ENCODE measurements around the gene MED16.
"Not testable (repeated sequence)": the region's sequence is repeated elsewhere in the genome, so short reads cannot be mapped to it uniquely, and the experiment has no call there.

The MED16 gene

DNA sequence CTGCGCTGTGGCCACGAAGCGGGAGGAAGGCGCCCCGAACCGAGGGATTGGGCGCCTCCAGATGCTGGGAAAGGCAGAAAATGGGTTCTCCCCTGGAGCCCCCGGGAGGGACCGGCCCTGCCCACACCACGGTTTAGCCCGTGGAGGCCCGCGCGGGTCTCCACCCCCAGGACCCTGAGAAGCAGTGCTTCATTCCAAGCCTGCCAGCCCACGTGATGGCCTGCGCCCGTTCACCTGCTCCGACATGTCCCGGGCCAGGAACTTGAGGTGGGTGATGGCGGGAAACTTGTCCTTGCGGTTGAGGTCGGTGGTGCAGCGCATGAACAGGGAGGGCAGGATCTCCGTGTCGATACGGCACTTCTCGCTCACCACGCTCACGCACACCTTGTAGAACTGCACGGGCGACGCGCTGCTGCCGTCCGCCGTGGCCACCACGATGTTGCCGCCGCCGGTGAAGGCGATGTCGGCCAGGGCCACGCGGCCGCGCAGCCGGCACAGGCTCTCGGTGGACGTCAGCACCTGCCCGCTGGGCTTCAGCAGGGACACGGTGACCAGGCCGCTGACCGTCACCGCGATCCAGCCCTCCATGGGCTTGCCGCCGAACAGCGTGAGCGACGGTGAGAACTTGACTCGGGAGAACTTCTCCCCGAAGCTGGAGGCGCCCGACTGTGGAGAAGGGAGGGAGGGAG is 7.3 kb downstream of the MED16 start:
- no peak for DNase-seq

DNA sequence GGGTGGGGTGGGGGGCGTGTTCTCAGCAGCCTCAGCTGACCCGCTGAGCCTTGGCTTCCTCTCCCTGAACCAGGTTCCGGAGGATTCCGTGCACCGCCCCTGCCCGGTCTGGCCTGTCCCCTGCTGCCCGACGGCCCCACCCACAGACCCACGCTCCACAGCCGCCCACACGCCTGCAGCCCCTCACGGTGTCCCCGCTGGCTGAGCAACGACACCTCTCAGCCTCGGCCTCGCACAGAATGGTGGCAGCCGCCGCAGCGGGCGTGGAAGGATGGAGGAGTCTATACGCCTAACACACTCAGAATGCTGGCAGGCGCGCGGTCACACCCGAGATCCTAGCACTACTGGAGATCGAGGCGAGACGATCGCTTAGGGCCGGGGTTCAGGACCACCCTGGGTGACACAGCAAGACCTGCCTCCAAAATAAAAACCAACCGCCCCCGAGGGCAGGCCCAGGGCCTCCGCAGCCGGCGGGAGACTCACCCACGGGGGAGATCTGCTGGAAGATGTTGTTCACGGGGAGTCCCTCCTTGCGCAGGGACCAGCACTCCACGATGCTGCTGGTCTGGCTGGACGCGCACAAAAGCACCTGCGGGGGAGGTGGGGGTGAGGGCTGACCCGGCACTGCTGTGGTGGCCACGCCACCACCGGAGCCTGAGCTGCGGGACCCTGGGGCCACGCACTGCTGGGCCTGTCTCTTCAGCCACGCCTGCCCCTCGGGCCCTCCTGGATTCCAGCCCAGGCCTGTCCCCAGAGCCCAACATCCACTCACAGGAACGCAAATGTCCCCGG is 8.4 kb downstream of the MED16 start:
- no peak for DNase-seq

DNA sequence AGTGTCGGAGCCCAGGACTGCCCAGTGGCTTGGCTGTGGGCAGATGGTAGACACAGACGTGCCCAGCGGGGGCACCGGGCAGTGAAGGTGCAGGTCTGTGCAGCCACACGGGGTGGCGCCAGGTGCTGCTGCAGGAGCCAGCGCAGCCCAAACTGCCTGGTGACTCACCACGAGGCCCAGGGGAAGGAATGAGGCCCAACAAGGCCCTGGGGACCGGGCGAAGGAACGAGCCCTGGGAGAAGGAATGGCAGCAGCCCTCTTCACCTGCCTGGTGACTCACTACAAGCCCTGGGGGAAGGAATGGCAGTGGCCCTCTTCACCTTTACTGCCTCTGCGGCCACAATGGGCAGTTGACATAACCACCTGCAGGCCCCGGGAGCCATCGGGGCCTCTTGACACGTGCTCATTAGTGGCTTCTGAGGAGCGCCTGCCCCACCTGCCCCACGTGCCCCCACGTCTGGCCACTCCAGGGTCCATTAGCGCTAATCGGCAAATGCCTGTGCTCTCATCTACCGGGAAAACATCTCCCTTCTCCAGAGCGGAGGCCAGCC is 9.3 kb downstream of the MED16 start:
- no peak for DNase-seq

DNA sequence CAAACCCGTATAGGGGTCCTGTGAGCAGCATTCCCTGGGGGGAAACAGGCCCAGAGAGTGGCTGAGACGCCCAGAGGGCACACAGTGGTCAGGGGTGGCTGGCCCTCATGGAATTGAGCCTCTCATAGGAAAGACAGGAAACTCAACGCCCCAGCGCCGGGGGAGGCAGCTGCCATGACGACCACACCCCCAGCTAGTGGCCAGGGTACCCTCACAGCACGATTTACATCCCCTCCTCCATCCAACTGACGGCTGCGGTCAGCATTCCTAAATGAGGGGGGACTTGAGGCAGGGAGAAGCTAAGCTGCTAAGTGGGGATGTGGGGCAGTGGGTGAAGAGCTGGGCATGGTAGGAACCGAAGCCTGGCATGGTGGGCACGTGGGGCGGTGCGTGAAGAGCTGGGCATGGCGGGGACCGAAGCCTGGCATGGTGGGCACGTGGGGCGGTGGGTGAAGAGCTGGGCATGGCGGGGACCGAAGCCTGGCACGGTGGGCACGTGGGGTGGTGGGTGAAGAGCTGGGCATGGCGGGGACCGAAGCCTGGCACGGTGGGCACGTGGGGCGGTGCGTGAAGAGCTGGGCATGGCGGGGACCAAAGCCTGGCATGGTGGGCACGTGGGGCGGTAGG is 10.0 kb downstream of the MED16 start:
- DNase-seq: no peak

DNA sequence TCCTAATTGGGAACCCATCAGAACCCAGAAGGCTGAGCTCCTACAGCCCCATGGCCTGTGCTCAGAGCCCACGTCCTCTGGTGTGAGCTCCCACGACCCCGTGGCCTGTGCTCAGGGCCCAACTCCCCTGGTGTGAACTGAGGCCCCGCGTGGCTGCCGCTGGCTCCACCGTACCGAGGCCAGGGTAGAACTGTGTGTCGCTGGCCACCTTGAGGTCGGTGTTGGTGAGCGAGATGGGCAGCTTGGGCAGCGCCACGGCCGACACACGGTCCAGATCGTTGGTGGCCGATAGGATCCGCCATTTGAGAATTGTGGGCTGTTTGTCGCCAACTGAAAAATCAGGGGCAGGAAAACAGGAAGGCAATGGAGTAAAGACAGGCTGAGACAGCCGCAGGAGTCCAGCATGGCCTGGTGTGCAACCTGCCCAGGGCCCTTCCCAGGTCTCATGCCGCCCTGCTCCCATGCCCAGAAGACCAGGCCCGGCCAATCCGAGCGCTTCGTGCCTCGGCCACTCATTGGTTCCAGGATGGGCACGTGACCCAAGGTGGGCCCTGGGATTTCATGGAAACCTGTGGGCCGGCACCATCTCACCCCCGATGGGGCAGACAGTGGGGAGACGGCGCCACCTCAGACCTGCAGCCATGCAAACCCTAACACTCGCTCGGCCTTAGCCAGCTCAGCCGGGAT is 11.5 kb downstream of the MED16 start:
- DNase-seq: no peak

DNA sequence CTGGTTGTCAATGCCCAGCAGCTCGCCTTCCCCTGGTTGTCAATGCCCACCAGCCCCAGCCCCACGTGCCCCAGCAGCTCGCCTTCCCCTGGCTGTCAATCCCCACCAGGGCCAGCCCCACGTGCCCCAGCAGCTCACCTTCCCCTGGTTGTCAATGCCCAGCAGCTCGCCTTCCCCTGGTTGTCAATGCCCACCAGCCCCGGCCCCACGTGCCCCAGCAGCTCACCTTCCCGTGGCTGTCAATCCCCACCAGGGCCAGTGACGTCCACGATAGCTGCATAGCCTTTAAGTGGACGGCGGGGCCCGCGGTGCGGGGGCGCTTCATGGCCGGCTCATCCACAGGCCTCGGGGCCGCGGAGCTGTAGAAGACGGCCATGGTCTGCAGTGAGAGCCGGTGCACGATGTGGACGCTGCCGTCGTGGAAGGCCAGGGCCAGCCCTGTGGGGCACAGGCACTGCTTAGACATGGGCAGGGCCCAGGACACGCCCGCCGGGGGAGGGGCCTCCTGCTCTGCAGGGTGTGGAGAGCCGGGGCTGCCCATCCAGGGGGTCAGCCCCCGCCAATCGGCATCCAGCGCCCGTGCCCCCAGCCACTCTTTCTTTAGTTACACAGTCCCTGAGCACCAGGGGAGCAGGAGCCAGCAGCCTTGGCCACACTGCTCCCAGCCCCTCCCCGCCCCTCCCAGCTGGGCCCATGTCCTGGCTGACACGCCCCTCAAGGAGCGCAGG is 13.1 kb downstream of the MED16 start:
- DNase-seq: no peak

DNA sequence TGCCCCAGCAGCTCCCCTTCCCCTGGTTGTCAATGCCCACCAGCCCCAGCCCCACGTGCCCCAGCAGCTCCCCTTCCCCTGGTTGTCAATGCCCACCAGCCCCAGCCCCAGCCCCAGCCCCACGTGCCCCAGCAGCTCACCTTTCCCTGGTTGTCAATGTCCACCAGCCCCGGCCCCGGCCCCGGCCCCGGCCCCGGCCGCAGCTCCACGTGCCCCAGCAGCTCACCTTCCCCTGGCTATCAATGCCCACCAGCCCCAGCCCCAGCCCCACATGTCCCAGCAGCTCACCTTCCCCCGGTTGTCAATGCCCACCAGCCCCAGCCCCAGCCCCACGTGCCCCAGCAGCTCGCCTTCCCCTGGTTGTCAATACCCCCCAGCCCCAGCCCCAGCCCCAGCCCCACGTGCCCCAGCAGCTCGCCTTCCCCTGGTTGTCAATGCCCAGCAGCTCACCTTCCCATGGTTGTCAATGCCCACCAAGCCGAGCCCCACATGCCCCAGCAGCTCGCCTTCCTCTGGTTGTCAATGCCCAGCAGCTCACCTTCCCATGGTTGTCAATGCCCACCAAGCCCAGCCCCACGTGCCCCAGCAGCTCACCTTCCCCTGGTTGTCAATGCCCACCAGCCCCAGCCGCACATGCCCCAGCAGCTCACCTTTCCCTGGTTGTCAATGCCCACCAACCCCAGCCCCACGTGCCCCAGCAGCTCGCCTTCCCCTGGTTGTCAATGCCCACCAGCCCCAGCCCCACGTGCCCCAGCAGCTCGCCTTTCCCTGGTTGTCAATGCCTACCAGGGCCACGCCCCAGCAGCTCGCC is 14.0 kb downstream of the MED16 start:
- not testable (repeated sequence) for DNase-seq

DNA sequence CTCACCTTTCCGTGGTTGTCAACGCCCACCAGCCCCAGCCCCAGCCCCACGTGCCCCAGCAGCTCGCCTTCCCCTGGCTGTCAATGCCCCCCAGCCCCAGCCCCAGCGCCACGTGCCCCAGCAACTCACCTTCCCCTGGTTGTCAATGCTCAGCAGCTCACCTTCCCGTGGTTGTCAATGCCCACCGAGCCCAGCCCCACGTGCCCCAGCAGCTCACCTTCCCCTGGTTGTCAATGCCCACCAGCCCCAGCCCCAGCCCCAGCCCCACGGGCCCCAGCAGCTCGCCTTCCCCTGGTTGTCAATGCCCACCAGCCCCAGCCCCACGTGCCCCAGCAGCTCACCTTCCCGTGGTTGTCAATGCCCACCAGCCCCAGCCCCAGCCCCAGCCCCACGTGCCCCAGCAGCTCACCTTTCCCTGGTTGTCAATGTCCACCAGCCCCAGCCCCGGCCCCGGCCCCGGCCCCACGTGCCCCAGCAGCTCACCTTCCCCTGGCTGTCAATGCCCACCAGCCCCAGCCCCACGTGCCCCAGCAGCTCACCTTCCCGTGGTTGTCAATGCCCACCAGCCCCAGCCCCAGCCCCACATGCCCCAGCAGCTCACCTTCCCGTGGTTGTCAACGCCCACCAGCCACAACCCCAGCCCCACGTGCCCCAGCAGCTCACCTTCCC is 14.9 kb downstream of the MED16 start:
- DNase-seq: not testable (repeated sequence)

DNA sequence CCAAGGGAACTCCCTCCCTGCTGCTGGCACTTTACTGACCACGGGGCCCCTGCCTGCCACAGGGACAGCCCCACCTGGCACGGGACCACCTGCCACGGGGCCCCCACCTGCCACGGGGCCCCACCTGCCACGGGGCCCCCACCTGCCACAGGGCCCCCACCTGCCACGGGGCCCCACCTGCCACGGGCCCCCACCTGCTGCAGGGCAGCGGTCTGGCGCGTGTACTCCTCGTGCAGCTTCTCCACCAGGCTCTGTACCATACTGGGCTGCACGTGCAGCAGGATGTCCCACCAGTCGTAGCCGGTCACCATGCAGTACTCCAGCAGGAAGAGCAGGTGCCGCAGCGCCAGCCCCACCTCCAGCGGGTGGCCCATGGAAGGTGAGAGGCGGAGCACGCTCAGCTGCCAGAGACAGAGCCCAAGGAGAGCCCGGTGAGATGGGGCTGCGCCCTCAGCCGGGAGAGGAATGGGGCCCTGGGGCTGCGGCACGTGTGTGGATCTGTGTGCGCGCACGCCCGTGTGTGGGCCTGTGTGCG is 16.1 kb downstream of the MED16 start:
- DNase-seq: no peak

DNA sequence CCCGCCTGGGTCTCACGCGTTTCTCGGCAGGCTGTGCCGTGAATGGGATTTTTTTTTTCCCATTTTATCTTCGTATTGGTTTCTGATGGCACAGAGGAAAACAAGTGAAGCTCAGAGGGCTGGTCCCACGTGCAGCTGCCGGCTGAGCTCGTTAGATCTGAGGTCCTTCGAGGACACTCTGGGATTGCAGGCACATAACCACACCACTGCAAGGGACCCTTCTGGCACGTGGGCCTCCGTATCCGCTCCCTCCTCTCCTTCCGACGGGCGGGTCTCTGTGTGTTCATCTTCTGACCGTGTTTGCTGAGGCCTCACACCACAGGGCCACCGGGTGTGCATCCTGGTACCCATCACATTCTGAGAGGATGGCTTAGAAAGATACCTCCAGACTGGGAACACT is 16.9 kb downstream of the MED16 start:
- no peak for DNase-seq

DNA sequence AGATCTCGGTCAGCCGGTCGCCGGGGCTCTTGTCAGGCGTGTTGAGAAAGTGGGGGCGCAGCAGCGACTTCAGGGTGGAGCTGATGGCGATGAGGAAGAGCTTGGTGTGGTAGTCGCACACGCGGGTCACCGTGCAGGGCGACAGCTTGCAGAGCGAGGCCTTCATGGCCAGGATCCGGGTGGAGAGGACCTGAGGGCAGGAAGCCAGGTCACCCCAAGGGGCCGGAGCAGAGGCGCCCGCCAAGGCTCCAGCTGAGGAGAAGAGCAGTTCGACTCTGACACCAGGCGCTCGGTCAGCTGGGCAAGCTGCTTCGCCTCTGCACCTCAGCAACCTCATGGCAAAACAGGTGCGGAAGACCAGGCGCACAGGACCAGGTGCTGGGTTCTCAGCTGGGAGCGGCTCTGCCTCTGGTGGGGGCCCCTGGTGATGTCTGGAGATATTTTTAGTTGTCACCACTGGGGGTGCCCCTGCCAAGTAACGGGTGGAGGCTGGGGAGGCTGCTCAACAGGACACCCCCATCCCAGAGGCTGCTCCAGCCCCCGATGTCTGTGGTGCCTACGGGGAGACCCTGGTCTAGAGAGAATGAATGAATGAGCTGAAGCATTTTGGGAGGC is 17.6 kb downstream of the MED16 start:
- DNase-seq: no peak

DNA sequence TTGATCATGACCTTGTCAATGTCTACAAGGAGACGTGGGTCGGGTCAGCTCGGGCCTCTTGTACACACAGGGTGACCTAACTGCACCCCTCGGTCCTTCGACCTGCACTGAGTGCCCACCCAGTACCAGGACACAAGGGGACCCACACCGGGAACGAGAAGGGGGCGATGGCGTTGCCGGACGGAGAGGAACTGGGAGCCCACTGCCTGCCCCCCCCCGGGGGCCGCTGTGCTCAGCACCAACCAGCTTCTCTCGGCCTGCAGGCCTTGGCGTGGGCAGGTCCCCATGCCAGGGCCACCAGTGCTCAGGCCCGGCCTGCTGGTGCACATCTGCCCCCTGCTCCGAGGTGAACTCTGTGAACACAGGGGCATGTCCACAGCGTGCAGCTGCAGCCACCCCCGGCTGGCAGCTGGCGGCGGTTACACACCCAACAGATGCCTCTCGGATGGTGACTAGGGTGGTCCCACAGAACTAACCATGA is 19.4 kb downstream of the MED16 start:
- DNase-seq: no peak

DNA sequence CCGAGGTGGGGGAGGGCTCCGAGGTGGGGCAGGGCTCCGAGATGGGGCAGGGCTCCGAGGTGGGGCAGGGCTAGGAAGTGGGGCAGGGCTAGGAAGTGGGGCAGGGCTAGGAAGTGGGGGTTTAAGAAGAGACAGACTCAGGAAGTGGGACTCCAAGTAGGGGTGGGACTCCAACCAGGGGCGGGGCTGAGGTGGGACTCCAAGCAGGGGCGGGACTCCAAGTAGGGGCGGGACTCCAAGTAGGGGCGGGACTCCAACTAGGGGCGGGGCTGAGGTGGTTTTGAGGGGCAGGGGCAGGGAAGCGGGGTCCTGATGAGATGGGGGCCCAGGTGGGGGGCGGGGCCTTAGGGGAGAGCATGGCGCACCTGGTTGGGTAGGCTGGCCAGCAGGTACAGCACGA is 19.9 kb downstream of the MED16 start:
- DNase-seq: peak; percentile 61 to 65

DNA sequence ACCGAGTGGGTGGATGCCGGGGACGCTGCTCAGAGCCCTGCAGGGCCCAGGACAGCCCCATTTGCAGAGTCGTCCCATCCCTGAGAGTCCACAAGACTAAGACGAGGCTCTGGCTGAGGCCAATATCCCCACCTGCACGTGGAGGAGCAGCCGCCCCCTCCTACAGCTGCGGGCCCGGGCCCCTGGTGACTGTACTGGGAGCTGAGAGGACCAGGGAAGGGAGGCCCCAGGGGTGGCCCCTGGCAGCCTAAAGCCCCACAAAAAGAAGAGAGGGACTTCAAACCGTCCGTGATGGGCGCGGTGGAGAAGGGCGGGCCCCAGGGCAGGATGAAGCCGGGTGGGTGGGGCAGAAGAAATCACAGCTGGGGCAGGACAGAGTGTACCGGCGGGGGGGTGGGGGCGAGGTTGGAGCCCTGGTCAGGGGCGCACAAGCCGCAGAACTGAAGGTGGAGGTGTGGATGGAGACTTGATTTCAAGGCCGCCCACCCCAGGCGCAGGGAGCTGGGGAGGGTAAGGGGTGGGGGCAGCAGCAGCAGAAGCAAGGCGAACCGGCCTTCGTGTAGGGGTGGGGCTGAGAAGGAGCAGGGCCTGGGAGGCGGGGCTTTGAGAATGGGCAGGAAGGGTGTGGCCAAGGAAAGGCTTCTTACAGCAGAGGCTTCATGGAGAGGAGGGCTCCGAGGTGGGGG is 20.6 kb downstream of the MED16 start:
- DNase-seq: peak; percentile 80 to 81

DNA sequence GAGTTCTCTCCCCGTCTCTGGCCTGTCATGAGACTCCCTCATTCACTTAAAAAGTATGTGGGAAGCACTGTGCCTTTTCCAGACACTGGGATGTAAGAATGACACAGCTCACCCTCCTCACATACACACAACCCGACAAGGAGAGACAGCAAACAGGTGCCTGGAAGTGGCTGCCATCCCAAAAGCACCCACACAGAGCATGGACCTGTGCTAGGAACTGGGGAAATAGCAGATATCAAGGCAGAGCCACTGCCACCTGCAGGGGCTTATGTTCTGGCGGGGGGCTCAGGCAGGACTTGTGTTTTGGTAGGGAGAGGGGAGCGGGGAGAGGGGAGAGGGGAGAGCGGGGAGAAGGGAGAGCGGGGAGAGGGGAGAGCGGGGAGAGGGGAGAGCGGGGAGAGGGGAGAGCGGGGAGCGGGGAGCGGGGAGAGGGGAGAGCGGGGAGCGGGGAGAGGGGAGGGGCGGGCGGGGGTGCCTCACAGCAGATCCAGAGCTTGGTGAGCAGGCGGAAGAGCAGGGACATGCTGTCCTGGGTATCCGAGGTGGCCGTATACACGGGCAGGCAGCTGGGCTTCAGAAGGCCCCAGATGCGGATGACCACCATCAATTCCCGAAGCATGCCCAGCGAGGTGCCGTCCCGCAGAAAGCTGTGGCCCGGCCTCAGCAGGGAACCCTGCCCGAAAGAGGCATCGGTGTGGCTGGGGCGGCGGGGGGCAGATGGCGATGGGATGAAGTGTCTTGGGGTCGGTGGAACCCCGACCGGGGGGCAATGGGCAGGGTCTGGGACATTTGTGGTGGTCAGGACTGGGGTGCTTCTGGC is 21.3 kb downstream of the MED16 start:
- peak; percentile 21 to 36 for DNase-seq

DNA sequence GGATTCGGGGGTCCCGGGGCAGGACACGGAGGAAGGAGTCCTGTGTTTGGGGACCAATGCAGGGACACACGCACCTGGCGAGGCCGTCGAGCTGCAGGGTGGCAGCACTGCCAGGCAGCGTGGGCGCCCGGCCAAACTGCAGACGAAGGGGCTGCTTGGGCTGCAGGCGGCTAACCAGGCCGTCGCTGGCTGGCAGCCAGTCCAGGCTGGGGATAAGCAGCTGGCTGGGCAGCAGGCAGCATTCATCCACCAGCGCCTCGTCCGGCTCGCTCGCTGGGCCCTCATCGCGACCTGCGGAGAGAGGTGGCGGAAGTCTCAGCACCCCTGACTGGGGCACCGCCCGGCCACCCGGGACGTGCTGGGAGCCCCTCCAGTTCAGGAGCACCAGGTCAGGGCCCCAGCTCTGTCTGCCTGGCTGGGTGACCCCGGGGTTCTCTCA is 22.0 kb downstream of the MED16 start:
- DNase-seq: no peak

DNA sequence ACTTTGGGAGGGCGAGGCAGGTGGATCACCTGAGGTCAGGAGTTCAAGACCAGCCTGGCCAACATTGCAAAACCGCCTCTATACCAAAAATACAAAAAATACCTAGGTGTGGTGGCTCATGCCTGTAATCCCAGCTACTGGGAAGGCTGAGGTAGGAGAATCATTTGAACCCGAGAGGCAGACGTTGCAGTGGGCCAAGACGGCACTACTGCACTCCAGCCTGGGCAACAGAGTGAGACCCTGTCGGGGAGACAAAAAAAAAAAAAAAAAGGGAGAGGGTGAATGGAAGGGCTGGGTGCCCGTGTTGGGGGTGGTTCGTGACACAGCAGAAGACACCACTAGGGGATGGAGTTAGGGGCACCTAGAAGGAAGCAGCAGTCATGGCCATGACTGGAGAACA is 22.7 kb downstream of the MED16 start:
- DNase-seq: no peak
